Liver (tissue), 9 donors: Measurements from ENCODE around the gene IP6K3. TPM values are rescaled to one million over a fixed set of nuclear protein-coding genes. Genes with fewer than 3 reads are reported as not detected.

Source experiments
- DNase-seq: peaks from one replicate; pipeline ENCODE4 v3.0.0-alpha.2; 2017; ENCODE audit warnings: low spot score
- H3K27ac ChIP-seq, 2 donors: one replicate each; pipeline ENCODE4 v1.7.0; 2013; ENCODE audit warnings: inconsistent platforms in 2 of 2, low read length in 2 of 2, control low read depth in 1 of 2, low read depth in 1 of 2, mild to moderate bottlenecking in 1 of 2
- H3K27me3 ChIP-seq, 4 donors: one replicate each; pipeline versions ENCODE4 v1.6.1 to v1.7.0; 2013; ENCODE audit warnings: low read length in 3 of 4, inconsistent platforms in 1 of 4, mild to moderate bottlenecking in 1 of 4, moderate library complexity in 1 of 4; ENCODE audit not compliant: control insufficient read depth in 4 of 4, insufficient read depth in 4 of 4
- H3K36me3 ChIP-seq, 4 donors: one replicate each; pipeline versions ENCODE4 v1.6.1 to v1.7.0; 2013; ENCODE audit warnings: low read length in 3 of 4, mild to moderate bottlenecking in 3 of 4, low read depth in 1 of 4, moderate library complexity in 1 of 4; ENCODE audit not compliant: control insufficient read depth in 4 of 4, insufficient read depth in 3 of 4
- H3K4me1 ChIP-seq, 4 donors: one replicate each; pipeline versions ENCODE4 v1.6.1 to v1.7.0; 2013; ENCODE audit warnings: low read length in 3 of 4, mild to moderate bottlenecking in 3 of 4, moderate library complexity in 1 of 4; ENCODE audit not compliant: control insufficient read depth in 4 of 4, insufficient read depth in 4 of 4
- H3K4me3 ChIP-seq, 3 donors: one replicate each; pipeline versions ENCODE4 v1.6.1 to v1.7.0; 2013; ENCODE audit warnings: low read length in 3 of 3, control low read depth in 1 of 3, low read depth in 1 of 3, mild to moderate bottlenecking in 1 of 3
- H3K9ac ChIP-seq, 2 donors: one replicate each; pipeline ENCODE4 v1.7.0; 2013; ENCODE audit warnings: low read length in 2 of 2, mild to moderate bottlenecking in 2 of 2, moderate library complexity in 2 of 2, control low read depth in 1 of 2, low read depth in 1 of 2
- H3K9me3 ChIP-seq, 4 donors: one replicate each; pipeline versions ENCODE4 v1.6.1 to v1.7.0; 2013; ENCODE audit warnings: low read length in 3 of 4; ENCODE audit not compliant: control insufficient read depth in 4 of 4
- FOXA1 ChIP-seq: IDR thresholded peaks from 2 replicates; pipeline ENCODE4 v1.6.1; 2016; ENCODE audit warnings: antibody characterized with exemption
- FOXA2 ChIP-seq: IDR thresholded peaks from 2 replicates; pipeline ENCODE4 v1.6.1; 2016; ENCODE audit warnings: antibody characterized with exemption
- HNF4A ChIP-seq, 2 donors: conservative IDR thresholded peaks; 2 replicates each; pipeline ENCODE4 v1.6.1; 2016; ENCODE audit warnings: antibody characterized with exemption in 2 of 2, mild to moderate bottlenecking in 2 of 2
- HNF4G ChIP-seq: IDR thresholded peaks from 2 replicates; pipeline ENCODE4 v1.6.1; 2016; ENCODE audit warnings: antibody characterized with exemption
- JUND ChIP-seq, 2 donors: IDR thresholded peaks; 2 replicates each; pipeline ENCODE4 v1.6.1; 2016; ENCODE audit warnings: antibody characterized with exemption in 2 of 2
- NR2F2 ChIP-seq: IDR thresholded peaks from 2 replicates; pipeline ENCODE4 v1.6.1; 2016; ENCODE audit warnings: antibody characterized with exemption
- RAD21 ChIP-seq, 2 donors: IDR thresholded peaks; 2 replicates each; pipeline ENCODE4 v1.6.1; 2016; ENCODE audit warnings: antibody characterized with exemption in 2 of 2, mild to moderate bottlenecking in 2 of 2
- REST ChIP-seq: IDR thresholded peaks from 2 replicates; pipeline ENCODE4 v1.6.1; 2016; ENCODE audit warnings: antibody characterized with exemption, mild to moderate bottlenecking
- RXRA ChIP-seq, 2 donors: IDR thresholded peaks; 2 replicates each; pipeline ENCODE4 v1.6.1; 2017 to 2018; ENCODE audit warnings: antibody characterized with exemption in 2 of 2, mild to moderate bottlenecking in 1 of 2
- SP1 ChIP-seq: IDR thresholded peaks from 2 replicates; pipeline ENCODE4 v1.6.1; 2018; ENCODE audit warnings: antibody characterized with exemption, mild to moderate bottlenecking
- TAF1 ChIP-seq: conservative IDR thresholded peaks from 2 replicates; pipeline ENCODE4 v1.6.1; 2016; ENCODE audit warnings: antibody characterized with exemption, mild to moderate bottlenecking
- YY1 ChIP-seq: IDR thresholded peaks from 2 replicates; pipeline ENCODE4 v1.6.1; 2016; ENCODE audit warnings: antibody characterized with exemption, mild to moderate bottlenecking
- ZBTB33 ChIP-seq: IDR thresholded peaks from 2 replicates; pipeline ENCODE4 v1.6.1; 2016; ENCODE audit warnings: antibody characterized with exemption
- WGBS: extraction: QIAGEN DNeasy Blood & Tissue Kit; methylation state at CpG from one replicate; pipeline ENCODE4 v1.1.7; 2013; 5-methylcytosine and 5-hydroxymethylcytosine counted together
- polyA plus RNA-seq, 2 donors: library from polyadenylated mRNA; stranded (reverse) in 1 of 2; unstranded in 1 of 2; fragments of 200-250 nt in 1 of 2; fragments of >200 nt in 1 of 2; fragmentation: Nextera tagmentation in 1 of 2; extraction: Ambion mirVana in 1 of 2; gene quantifications; one replicate each; pipeline versions ENCODE4 v1.2.1 to v1.2.3, GENCODE V29; 2013 to 2015
- total RNA-seq, 2 donors: library from RNA; depleted of rRNA; stranded (reverse); fragments of >200 nt; gene quantifications; one replicate each; pipeline ENCODE4 v1.2.3, GENCODE V29; 2014
- TF ChIP-seq, protein P1 (sequence below): fragments of 150-350 bp; IDR thresholded peaks from 2 replicates; pipeline ENCODE4 v1.5.1; 2017; ENCODE audit warnings: improper control_type of control experiment, low read depth, low read length; ENCODE audit not compliant: missing input control
- TF ChIP-seq, protein P2 (sequence below): IDR thresholded peaks from 2 replicates; pipeline ENCODE4 v1.6.1; 2016; ENCODE audit warnings: antibody characterized with exemption
- donor health status: healthy.
- donor health status: healthy.
- donor health status: healthy.
- donor health status: healthy.
- donor health status: healthy.

IP6K3 gene
- total and polyA plus RNA-seq, 4 donors, result 1.5 to 12.9 (median 6.7) TPM

DNA sequence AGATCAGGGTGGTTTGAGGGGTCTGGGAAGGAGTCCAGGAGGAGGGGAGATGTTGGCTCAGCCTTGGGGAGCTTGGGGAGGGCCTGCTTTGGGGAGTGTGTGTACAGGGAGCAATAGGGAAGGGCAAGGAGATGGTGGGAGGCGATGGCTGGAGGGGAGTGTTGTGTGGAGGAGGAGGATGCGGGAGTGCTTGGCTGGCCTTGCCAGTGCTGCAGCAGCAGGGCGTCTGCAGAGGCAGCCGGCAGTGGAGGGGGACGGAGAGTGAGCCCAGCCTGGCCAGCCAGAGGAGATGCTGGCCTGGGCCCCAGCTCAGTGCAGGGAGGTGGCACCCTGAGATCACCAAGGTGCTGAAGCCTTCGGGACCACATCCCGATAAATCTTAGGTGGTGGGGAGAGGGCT, 3.9 kb downstream of the IP6K3 start:
- peaks cover 13 to 63% (median 54%) of the 10 kb centered on the region in 4 donors for H3K4me1 ChIP-seq
- H3K9me3 ChIP-seq, result no peaks in the 10 kb centered on the region
- H3K4me3 ChIP-seq, result no peak overlapping the region
- no peak for DNase-seq
- no peaks in the 10 kb centered on the region for H3K36me3 ChIP-seq
- H3K27ac ChIP-seq, result no peak overlapping the region
- TF ChIP-seq RAD21 (IDR thresholded peaks at IDR 0.05) (no peak), FOXA1 (no peak), FOXA2 (no peak), SP1 (no peak), JUND (IDR thresholded peaks at IDR 0.05) (no peak), HNF4G (no peak), NR2F2 (no peak)
- TF ChIP-seq, protein P1, sequence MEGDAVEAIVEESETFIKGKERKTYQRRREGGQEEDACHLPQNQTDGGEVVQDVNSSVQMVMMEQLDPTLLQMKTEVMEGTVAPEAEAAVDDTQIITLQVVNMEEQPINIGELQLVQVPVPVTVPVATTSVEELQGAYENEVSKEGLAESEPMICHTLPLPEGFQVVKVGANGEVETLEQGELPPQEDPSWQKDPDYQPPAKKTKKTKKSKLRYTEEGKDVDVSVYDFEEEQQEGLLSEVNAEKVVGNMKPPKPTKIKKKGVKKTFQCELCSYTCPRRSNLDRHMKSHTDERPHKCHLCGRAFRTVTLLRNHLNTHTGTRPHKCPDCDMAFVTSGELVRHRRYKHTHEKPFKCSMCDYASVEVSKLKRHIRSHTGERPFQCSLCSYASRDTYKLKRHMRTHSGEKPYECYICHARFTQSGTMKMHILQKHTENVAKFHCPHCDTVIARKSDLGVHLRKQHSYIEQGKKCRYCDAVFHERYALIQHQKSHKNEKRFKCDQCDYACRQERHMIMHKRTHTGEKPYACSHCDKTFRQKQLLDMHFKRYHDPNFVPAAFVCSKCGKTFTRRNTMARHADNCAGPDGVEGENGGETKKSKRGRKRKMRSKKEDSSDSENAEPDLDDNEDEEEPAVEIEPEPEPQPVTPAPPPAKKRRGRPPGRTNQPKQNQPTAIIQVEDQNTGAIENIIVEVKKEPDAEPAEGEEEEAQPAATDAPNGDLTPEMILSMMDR, result no peak
- H3K9ac ChIP-seq, result no peak overlapping the region
- H3K27me3 ChIP-seq, result no peaks in the 10 kb centered on the region
- 88% methylated on average over 7 of the region's 7 CpGs for WGBS

DNA sequence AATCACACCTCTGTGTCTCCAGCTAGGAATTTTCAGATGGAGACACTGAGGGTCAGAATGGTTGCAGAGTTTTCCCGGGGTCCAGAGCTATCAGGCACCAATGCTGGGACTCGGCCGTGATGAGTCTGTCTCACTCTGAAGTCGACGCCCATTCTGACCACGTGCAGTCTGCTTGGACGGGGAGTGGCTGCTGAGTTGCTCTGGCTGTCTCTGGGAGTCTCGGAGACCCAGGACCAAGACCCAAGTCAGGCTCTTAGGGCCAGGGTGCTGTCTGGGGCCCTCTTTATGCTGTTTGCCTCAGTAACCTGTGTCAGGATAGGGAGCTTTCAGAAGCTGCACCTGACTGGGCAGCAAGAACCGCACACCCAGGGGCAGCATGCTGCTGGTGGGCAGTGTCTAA, 4.6 kb downstream of the IP6K3 start:
- H3K9ac ChIP-seq, result no peak overlapping the region
- no peak for DNase-seq
- H3K36me3 ChIP-seq, result no peaks in the 10 kb centered on the region
- TF ChIP-seq SP1 (no peak), TAF1 (no peak), REST (no peak), HNF4A (conservative IDR thresholded peaks at IDR 0.05) (no peak), FOXA1 (no peak), HNF4G (no peak), FOXA2 (no peak), YY1 (no peak), JUND (IDR thresholded peaks at IDR 0.05) (no peak), ZBTB33 (no peak), RXRA (IDR thresholded peaks at IDR 0.05) (no peak), RAD21 (IDR thresholded peaks at IDR 0.05) (no peak)
- TF ChIP-seq, protein P1, result no peak
- TF ChIP-seq, protein P2, sequence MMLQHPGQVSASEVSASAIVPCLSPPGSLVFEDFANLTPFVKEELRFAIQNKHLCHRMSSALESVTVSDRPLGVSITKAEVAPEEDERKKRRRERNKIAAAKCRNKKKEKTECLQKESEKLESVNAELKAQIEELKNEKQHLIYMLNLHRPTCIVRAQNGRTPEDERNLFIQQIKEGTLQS, result no peak
- H3K27ac ChIP-seq, result no peak overlapping the region
- no peaks in the 10 kb centered on the region for H3K9me3 ChIP-seq
- H3K27me3 ChIP-seq, result no peaks in the 10 kb centered on the region
- H3K4me1 ChIP-seq, result peaks cover 13 to 68% (median 52%) of the 10 kb centered on the region in 4 donors
- H3K4me3 ChIP-seq, result no peak overlapping the region
- 79% methylated on average over 9 of the region's 9 CpGs for WGBS
